HepG2 (cell line): ENCODE measurements around the gene SERPINE2. TPM values are rescaled to one million over a fixed set of nuclear protein-coding genes. Genes with fewer than 3 reads are reported as not detected.

Experiments used
- ATAC-seq: fragments of 200-7000 bp; cut with Tn5 transposase; 3 replicates; pipeline ENCODE4 v1.9.1; 2020; ENCODE audit warnings: mild to moderate bottlenecking, moderate library complexity
- BruUV-seq: library from RNA; stranded (reverse); fragments of 400-500 nt; replicated peaks from 2 replicates; lab custom pipeline; 2021; lab: Mats Ljungman, UMichigan
- CTCF ChIA-PET: fragments of 300-600 bp; formaldehyde crosslinking; extraction: SDS; loops from one replicate; lab custom pipeline; 2021; ENCODE audit warnings: low total read pairs, inconsistent platforms, low intra/inter-chr PET ratio; lab: Yijun Ruan, JAX
- POLR2A ChIA-PET: fragments of 350-600 bp; sonication (Branson Sonifier 250); formaldehyde crosslinking; loops from one replicate; lab custom pipeline; 2020; ENCODE audit warnings: antibody characterized with exemption, inconsistent platforms; lab: Yijun Ruan, JAX
- DNase-seq: peaks from one replicate; pipeline ENCODE4 v3.0.0-alpha.2; 2015; ENCODE audit warnings: low spot score
- FAIRE-seq: peaks from 3 replicates; lab custom pipeline; 2011; peaks lifted over from hg19 to GRCh38; lab: Jason Lieb, UNC
- H2AFZ ChIP-seq: one replicate; pipeline ENCODE4 v1.6.1; 2011; ENCODE audit warnings: low read length, inconsistent platforms
- H3K27ac ChIP-seq: fragments of 300-600 bp; 3 replicates; pipeline ENCODE4 v1.8.0; 2011; ENCODE audit warnings: mixed run types, mild to moderate bottlenecking, mixed read lengths, low read length, inconsistent platforms; ENCODE audit not compliant: insufficient read depth; ENCODE audit errors: extremely low read length
- H3K27me3 ChIP-seq, 2 experiments: fragments of 200-600 bp in 1 of 2; 2 replicates in 1 of 2; 3 replicates in 1 of 2; pipeline versions ENCODE4 v1.6.0 to v1.8.0; 2011; ENCODE audit warnings: low read length in 2 of 2, mild to moderate bottlenecking in 2 of 2, moderate library complexity in 2 of 2, inconsistent platforms in 1 of 2; ENCODE audit not compliant: insufficient read depth in 2 of 2, control insufficient read depth in 1 of 2
- H3K36me3 ChIP-seq, 2 experiments: fragments of 200-600 bp in 1 of 2; replicated peaks in 1 of 2; 2 replicates in 1 of 2; 3 replicates in 1 of 2; pipeline versions ENCODE4 v1.5.1 to v1.8.0; 2011; ENCODE audit warnings: low read length in 2 of 2, inconsistent platforms in 1 of 2; ENCODE audit not compliant: insufficient read depth in 2 of 2, control insufficient read depth in 1 of 2
- H3K4me1 ChIP-seq: 2 replicates; pipeline ENCODE4 v1.5.1; 2012; ENCODE audit warnings: low read length, inconsistent platforms; ENCODE audit not compliant: insufficient read depth
- H3K4me2 ChIP-seq: 2 replicates; pipeline ENCODE4 v1.6.0; 2011; ENCODE audit warnings: low read depth, low read length, inconsistent platforms
- H3K4me3 ChIP-seq, 3 experiments: fragments of 200-600 bp in 1 of 3; sonication (generic), shearing (Covaris generic) in 1 of 3; replicated peaks in 1 of 3; 2 replicates each; pipeline ENCODE4 v1.5.1; 2011 to 2016; ENCODE audit warnings: low read length in 3 of 3, inconsistent platforms in 2 of 3, low read depth in 2 of 3, mild to moderate bottlenecking in 2 of 3, control low read depth in 1 of 3, mixed read lengths in 1 of 3; ENCODE audit not compliant: insufficient read depth in 1 of 3
- H3K79me2 ChIP-seq: one replicate; pipeline ENCODE4 v1.6.1; 2011; ENCODE audit warnings: low read length, inconsistent platforms; ENCODE audit not compliant: insufficient read depth
- H3K9ac ChIP-seq: 2 replicates; pipeline ENCODE4 v1.6.0; 2011; ENCODE audit warnings: mild to moderate bottlenecking, low read depth, low read length, inconsistent platforms; ENCODE audit not compliant: insufficient read depth
- H3K9me3 ChIP-seq: 2 replicates; pipeline ENCODE4 v1.5.1; 2012; ENCODE audit warnings: mild to moderate bottlenecking, low read length
- H4K20me1 ChIP-seq: 2 replicates; pipeline ENCODE4 v1.6.0; 2011; ENCODE audit warnings: inconsistent platforms, mild to moderate bottlenecking, low read length, moderate library complexity; ENCODE audit not compliant: insufficient read depth
- ATF4 ChIP-seq, 2 experiments: fragments of 450-650 bp in 1 of 2; sonication (generic) in 1 of 2; formaldehyde crosslinking; IDR thresholded peaks; 2 replicates each; pipeline versions ENCODE4 v1.5.0 to v1.8.0; 2020 to 2022; ENCODE audit warnings: mild to moderate bottlenecking in 1 of 2, missing genetic modification reagents in 1 of 2
- BHLHE40 ChIP-seq: IDR thresholded peaks from 2 replicates; pipeline ENCODE4 v1.6.1; 2011; ENCODE audit warnings: low read length, improper control_type of control experiment
- HNF4A ChIP-seq: sonication (generic); formaldehyde crosslinking; IDR thresholded peaks from 2 replicates; pipeline ENCODE4 v1.4.0; 2020; ENCODE audit warnings: missing genetic modification reagents
- KLF13 ChIP-seq: sonication (generic); formaldehyde crosslinking; IDR thresholded peaks from 2 replicates; pipeline ENCODE4 v1.4.0; 2020; ENCODE audit warnings: mild to moderate bottlenecking, missing genetic modification reagents
- LCORL ChIP-seq, 2 experiments: fragments of 450-650 bp in 1 of 2; sonication (generic) in 1 of 2; formaldehyde crosslinking in 1 of 2; IDR thresholded peaks; 2 replicates each; pipeline versions ENCODE4 v1.5.0 to v1.6.1; 2017 to 2020; ENCODE audit warnings: antibody characterized with exemption in 1 of 2, missing genetic modification reagents in 1 of 2
- NCOA2 ChIP-seq: sonication (generic); formaldehyde crosslinking; IDR thresholded peaks from 2 replicates; pipeline ENCODE4 v1.8.0; 2022; ENCODE audit warnings: inconsistent platforms
- PHF8 ChIP-seq: sonication (generic); formaldehyde crosslinking; IDR thresholded peaks from 2 replicates; pipeline ENCODE4 v1.5.0; 2020; ENCODE audit warnings: missing genetic modification reagents
- POGZ ChIP-seq: sonication (generic); formaldehyde crosslinking; IDR thresholded peaks from 2 replicates; pipeline ENCODE4 v1.4.0; 2020; ENCODE audit warnings: mild to moderate bottlenecking, missing genetic modification reagents
- POLR2G ChIP-seq: fragments of 200-400 bp; formaldehyde crosslinking; IDR thresholded peaks from 2 replicates; pipeline ENCODE4 v1.6.1; 2018; ENCODE audit warnings: mild to moderate bottlenecking, low read depth, low read length, moderate library complexity
- TBX2 ChIP-seq: sonication (generic); formaldehyde crosslinking; IDR thresholded peaks from 2 replicates; pipeline ENCODE4 v1.5.0; 2020; ENCODE audit warnings: missing genetic modification reagents, mild to moderate bottlenecking, borderline replicate concordance
- XBP1 ChIP-seq: sonication (generic); formaldehyde crosslinking; IDR thresholded peaks from 2 replicates; pipeline ENCODE4 v1.5.0; 2020; ENCODE audit warnings: missing genetic modification reagents
- ZBTB33 ChIP-seq: sonication (generic); formaldehyde crosslinking; IDR thresholded peaks from 2 replicates; pipeline ENCODE4 v1.4.0; 2020; ENCODE audit warnings: missing genetic modification reagents
- ZNF501 ChIP-seq: sonication (generic); formaldehyde crosslinking; IDR thresholded peaks from 2 replicates; pipeline ENCODE4 v1.5.1; 2020; ENCODE audit warnings: mild to moderate bottlenecking, moderate library complexity, missing genetic modification reagents
- ZNF512B ChIP-seq: sonication (generic); formaldehyde crosslinking; IDR thresholded peaks from 2 replicates; pipeline ENCODE4 v1.5.1; 2020; ENCODE audit warnings: missing genetic modification reagents, mild to moderate bottlenecking, borderline replicate concordance
- WGBS: methylation state at CpG from one replicate; pipeline ENCODE4 v1.1.6; 2017; ENCODE audit warnings: low lambda C conversion rate; 5-methylcytosine and 5-hydroxymethylcytosine counted together
- in situ Hi-C: cut with HindIII; loops from 2 replicates; pipeline ENCODE4 v1.10.0; 2017; ENCODE audit warnings: low pct_unique_long_range_greater_than_20kb; ENCODE audit not compliant: extremely low pct_ligation_motif_present
- intact Hi-C: fragments of 100-400 bp; cut with micrococcal nuclease; formaldehyde crosslinking; loops from one replicate; pipeline ENCODE4 v1.10.0; 2022; ENCODE audit not compliant: unreplicated experiment
- polyA plus RNA-seq, 8 experiments: library from polyadenylated mRNA; depleted of rRNA in 3 of 8; stranded (reverse) in 7 of 8; unstranded in 1 of 8; fragments of >200 nt; fragmentation: Illumina TruSeq in 4 of 8; extraction: Trizol in 4 of 8; gene quantifications; 2 replicates each; pipeline versions ENCODE4 v1.2.1 to v1.2.3, GENCODE V29; 2011 to 2016; ENCODE audit warnings: low read depth in 4 of 8, missing spikeins in 1 of 8, mixed read lengths in 1 of 8; ENCODE audit not compliant: insufficient read depth in 1 of 8
- total RNA-seq, 5 experiments: library from RNA; depleted of rRNA; stranded (reverse); fragments of >200 nt; fragmentation: Illumina TruSeq; extraction: Trizol; gene quantifications; 2 replicates each; pipeline ENCODE4 v1.2.3, GENCODE V29; 2016; ENCODE audit warnings: low read depth in 1 of 5

The SERPINE2 gene
- total and polyA plus RNA-seq, 2 of the 13 experiments (the other 11 are each of a cell fraction or from before 2014, with no cell fraction given): 7.9 to 18.1 TPM

- TF ChIP-seq TBX2: peak; percentile 95
Measured at GRCh38 chr2:223944703-223945531, 94.2 kb downstream of the SERPINE2 start, which contains the start of gene WDFY1 (continued).

GRCh38 chr2:223944166-223944702 lies 94.9 kb downstream of the SERPINE2 start:
- Histone ChIP-seq H3K79me2 (peaks cover 50% of the 10 kb centered on the region), H3K4me1 (peaks cover 42% of the 10 kb centered on the region), H3K4me2 (peak overlapping the region; percentile 94), H3K36me3 (no peaks in the 10 kb centered on the region), H3K9me3 (no peaks in the 10 kb centered on the region), H4K20me1 (peaks cover 11% of the 10 kb centered on the region; the same call in 1 of the 2 replicates), H3K4me3 (peak overlapping the region; percentile 80 to 100 (median 99)), H2AFZ (no peak overlapping the region), H3K9ac (peak overlapping the region; percentile 98), H3K27me3 (no peaks in the 10 kb centered on the region; a peak in 1 of 5 replicates), H3K27ac (peak overlapping the region; percentile 85)
- under 1% methylated on average over 30 of the region's 46 CpGs for WGBS
- CTCF ChIA-PET: interaction anchor here (0.7 kb wide), 1 partner anchor 26 kb away, joined by 3 read pairs; no protein-coding TSS in a partner anchor
- no peak for FAIRE-seq
- ATAC-seq: peak; percentile 87
- BruUV-seq: no TSS peak
- intact Hi-C loops (loop anchor here (2.0 kb wide), 1 partner anchor 35 kb away; no protein-coding TSS in a partner anchor), in situ Hi-C loops (no loop called here)
- DNase-seq: peak; percentile 51
- POLR2A ChIA-PET: interaction anchor here (1.1 to 3.6 kb wide), 8 partner anchors 9 to 91 kb away, joined by 4 to 69 read pairs (median 6); partner anchors contain the start of gene MRPL44
- TF ChIP-seq NCOA2 (CRISPR knock-in tag): no peak; the same call in 1 of the 2 replicates
- TF ChIP-seq ZNF501 (CRISPR knock-in tag): no peak
- TF ChIP-seq POGZ (CRISPR knock-in tag): peak; percentile 23; the same call in 1 of the 2 replicates
- peak; percentile 75; the same call in 1 of the 2 replicates for TF ChIP-seq KLF13 (CRISPR knock-in tag)
- TF ChIP-seq LCORL (IDR thresholded peaks at IDR 0.05): no peak
- TF ChIP-seq LCORL (CRISPR knock-in tag; IDR thresholded peaks at IDR 0.05): peak; percentile 67; the same call in 1 of the 2 replicates
- TF ChIP-seq ZNF512B (CRISPR knock-in tag): peak; percentile 37; the same call in 1 of the 2 replicates
- no peak for TF ChIP-seq BHLHE40
- no peak for TF ChIP-seq ZBTB33
- TF ChIP-seq XBP1 (CRISPR knock-in tag): no peak
- peak; percentile 64; the same call in 1 of the 2 replicates for TF ChIP-seq POLR2G
- TF ChIP-seq ATF4 (CRISPR knock-in tag; IDR thresholded peaks at IDR 0.05): no peak
- TF ChIP-seq HNF4A: no peak
- TF ChIP-seq PHF8 (CRISPR knock-in tag): peak; percentile 68; the same call in 1 of the 2 replicates
